ENCODE data around the gene AHRR.

GRCh38 chr5:477247-477646 is 155.7 kb downstream of the AHRR start:
- TF ChIP-seq, protein P1, sequence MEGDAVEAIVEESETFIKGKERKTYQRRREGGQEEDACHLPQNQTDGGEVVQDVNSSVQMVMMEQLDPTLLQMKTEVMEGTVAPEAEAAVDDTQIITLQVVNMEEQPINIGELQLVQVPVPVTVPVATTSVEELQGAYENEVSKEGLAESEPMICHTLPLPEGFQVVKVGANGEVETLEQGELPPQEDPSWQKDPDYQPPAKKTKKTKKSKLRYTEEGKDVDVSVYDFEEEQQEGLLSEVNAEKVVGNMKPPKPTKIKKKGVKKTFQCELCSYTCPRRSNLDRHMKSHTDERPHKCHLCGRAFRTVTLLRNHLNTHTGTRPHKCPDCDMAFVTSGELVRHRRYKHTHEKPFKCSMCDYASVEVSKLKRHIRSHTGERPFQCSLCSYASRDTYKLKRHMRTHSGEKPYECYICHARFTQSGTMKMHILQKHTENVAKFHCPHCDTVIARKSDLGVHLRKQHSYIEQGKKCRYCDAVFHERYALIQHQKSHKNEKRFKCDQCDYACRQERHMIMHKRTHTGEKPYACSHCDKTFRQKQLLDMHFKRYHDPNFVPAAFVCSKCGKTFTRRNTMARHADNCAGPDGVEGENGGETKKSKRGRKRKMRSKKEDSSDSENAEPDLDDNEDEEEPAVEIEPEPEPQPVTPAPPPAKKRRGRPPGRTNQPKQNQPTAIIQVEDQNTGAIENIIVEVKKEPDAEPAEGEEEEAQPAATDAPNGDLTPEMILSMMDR (conservative IDR thresholded peaks at IDR 0.05; ENCODE audit: low read length): no peak
- TF ChIP-seq EZH2phosphoT487 (IDR thresholded peaks at IDR 0.05; ENCODE audit: borderline replicate concordance, low read depth, low read length): no peak

Measured in OCI-LY7 (cell line).